Measurements from ENCODE around the gene IZUMO1.

IZUMO1 gene

DNA sequence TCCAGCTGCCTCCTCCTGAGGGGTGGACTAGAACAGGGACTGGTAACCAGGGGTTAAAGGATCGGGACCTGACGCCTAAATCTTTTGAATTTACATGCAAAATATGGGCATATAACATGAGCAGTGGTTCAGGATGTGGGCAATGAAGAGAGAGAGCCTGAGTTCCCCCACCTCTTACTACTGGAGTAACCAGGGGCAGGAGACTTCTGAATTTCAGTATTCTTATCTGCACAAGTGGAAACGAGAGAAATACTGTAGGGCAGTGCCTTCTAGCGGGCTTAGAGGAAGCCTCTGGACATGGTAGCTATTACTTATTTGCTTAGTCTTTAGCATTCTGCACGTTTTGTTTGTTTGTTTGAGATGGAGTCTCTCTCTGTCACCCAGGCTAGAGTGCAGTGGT lies 37.8 kb upstream of the IZUMO1 start:
- H3K9ac ChIP-seq (ENCODE audit: low read length) = no peak overlapping the region
- H4K20me1 ChIP-seq (ENCODE audit: low read depth, low read length) = no peaks in the 10 kb centered on the region
- H2AFZ ChIP-seq (ENCODE audit: low read depth, low read length, severe bottlenecking) = no peak overlapping the region
- no peaks in the 10 kb centered on the region for H3K27me3 ChIP-seq (ENCODE audit: low read length)
- H3K9me2 ChIP-seq (replicated peaks; ENCODE audit: insufficient read depth, low read length) = no peaks in the 10 kb centered on the region
- no peak overlapping the region for H3K4me2 ChIP-seq (ENCODE audit: low read depth, low read length, poor library complexity, severe bottlenecking)
- H3K36me3 ChIP-seq (ENCODE audit: low read length) = no peaks in the 10 kb centered on the region
- no peak overlapping the region for H3K27ac ChIP-seq (ENCODE audit: low read depth, low read length)
- no peak overlapping the region for H3K4me3 ChIP-seq (ENCODE audit: insufficient read depth, low read length, poor library complexity, severe bottlenecking)
- no peaks in the 10 kb centered on the region for H3K79me2 ChIP-seq (ENCODE audit: insufficient read depth, low read length)
- H3F3A ChIP-seq (ENCODE audit: insufficient read depth) = no peaks in the 10 kb centered on the region
- H3K9me3 ChIP-seq (ENCODE audit: insufficient read depth, low read length) = no peaks in the 10 kb centered on the region
- TF ChIP-seq, protein P1, sequence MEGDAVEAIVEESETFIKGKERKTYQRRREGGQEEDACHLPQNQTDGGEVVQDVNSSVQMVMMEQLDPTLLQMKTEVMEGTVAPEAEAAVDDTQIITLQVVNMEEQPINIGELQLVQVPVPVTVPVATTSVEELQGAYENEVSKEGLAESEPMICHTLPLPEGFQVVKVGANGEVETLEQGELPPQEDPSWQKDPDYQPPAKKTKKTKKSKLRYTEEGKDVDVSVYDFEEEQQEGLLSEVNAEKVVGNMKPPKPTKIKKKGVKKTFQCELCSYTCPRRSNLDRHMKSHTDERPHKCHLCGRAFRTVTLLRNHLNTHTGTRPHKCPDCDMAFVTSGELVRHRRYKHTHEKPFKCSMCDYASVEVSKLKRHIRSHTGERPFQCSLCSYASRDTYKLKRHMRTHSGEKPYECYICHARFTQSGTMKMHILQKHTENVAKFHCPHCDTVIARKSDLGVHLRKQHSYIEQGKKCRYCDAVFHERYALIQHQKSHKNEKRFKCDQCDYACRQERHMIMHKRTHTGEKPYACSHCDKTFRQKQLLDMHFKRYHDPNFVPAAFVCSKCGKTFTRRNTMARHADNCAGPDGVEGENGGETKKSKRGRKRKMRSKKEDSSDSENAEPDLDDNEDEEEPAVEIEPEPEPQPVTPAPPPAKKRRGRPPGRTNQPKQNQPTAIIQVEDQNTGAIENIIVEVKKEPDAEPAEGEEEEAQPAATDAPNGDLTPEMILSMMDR (IDR thresholded peaks at IDR 0.05; ENCODE audit: insufficient read depth, low read length, poor library complexity, severe bottlenecking) = no peak
- no peak for TF ChIP-seq EZH2phosphoT487 (conservative IDR thresholded peaks at IDR 0.05; ENCODE audit: low read length)

DNA sequence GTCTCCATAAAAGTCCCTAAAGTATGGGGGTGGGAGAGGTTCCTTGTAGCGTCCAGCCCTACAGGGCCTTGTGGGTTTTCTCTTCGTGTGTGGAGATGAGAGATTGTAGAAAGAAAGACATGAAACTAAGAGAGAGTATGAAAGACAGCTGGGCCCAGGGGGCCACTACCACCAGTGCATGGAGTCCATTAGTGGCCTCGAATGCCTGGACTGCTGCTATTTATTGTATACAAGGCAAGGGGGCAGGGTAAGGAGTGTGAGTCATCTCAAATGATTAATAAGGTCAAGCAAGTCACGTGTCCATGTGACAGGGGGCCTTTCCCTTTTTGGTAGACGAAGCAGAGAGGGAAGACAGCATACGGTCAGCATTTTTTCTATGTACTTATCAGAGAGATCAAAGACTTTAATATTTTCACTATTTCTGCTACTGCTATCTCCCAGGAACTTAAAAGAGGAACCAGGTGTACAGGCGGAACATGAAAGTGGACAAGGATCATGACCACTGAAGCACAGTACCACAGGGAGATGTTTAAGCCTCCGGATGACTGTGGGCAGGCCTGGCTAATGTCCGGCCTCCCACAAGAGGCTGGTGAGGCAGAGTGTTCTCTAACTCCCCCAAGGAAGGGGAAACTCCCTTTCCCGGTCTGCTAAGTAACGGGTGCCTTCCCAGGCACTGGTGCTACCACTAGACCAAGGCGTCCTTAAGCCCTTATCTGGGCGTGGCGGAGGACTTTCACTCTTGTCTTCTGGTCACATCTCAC lies 34.1 kb upstream of the IZUMO1 start:
- TF ChIP-seq, protein P1 (IDR thresholded peaks at IDR 0.05; ENCODE audit: insufficient read depth, low read length, poor library complexity, severe bottlenecking) = no peak
- no peak for TF ChIP-seq EZH2phosphoT487 (conservative IDR thresholded peaks at IDR 0.05; ENCODE audit: low read length)
- Histone ChIP-seq H3K9ac (ENCODE audit: low read length) (no peak overlapping the region), H3K9me3 (ENCODE audit: insufficient read depth, low read length) (no peaks in the 10 kb centered on the region), H3K27me3 (ENCODE audit: low read length) (no peaks in the 10 kb centered on the region), H4K20me1 (ENCODE audit: low read depth, low read length) (no peaks in the 10 kb centered on the region), H3K4me3 (ENCODE audit: insufficient read depth, low read length, poor library complexity, severe bottlenecking) (no peak overlapping the region), H3K79me2 (ENCODE audit: insufficient read depth, low read length) (no peaks in the 10 kb centered on the region), H2AFZ (ENCODE audit: low read depth, low read length, severe bottlenecking) (no peak overlapping the region), H3K27ac (ENCODE audit: low read depth, low read length) (no peak overlapping the region), H3K9me2 (replicated peaks; ENCODE audit: insufficient read depth, low read length) (no peaks in the 10 kb centered on the region), H3K36me3 (ENCODE audit: low read length) (no peaks in the 10 kb centered on the region), H3K4me2 (ENCODE audit: low read depth, low read length, poor library complexity, severe bottlenecking) (no peak overlapping the region), H3F3A (ENCODE audit: insufficient read depth) (no peaks in the 10 kb centered on the region)

DNA sequence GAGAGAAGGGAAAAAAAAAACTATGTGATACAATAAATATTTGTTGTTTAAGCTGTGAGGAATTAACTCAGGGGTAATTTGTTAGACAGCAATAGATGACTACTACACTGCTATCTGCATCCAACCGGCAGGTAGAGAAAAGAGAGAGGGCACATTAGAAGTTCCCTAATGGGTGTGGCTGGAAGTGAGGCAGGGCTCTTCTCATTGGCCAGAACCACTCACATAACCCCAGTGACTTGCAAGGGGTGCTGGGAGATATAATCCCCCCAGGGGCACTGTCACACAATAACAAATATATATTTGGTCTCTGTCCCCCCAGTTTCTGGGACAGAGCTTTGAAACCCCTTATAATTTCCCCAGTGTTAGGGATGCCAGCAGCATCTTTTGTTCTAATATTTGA lies 32.9 kb upstream of the IZUMO1 start:
- Histone ChIP-seq H3K36me3 (ENCODE audit: low read length) (no peaks in the 10 kb centered on the region), H3K27me3 (ENCODE audit: low read length) (no peaks in the 10 kb centered on the region), H4K20me1 (ENCODE audit: low read depth, low read length) (no peaks in the 10 kb centered on the region), H3K4me3 (ENCODE audit: insufficient read depth, low read length, poor library complexity, severe bottlenecking) (no peak overlapping the region), H3K79me2 (ENCODE audit: insufficient read depth, low read length) (no peaks in the 10 kb centered on the region), H3K9me2 (replicated peaks; ENCODE audit: insufficient read depth, low read length) (no peaks in the 10 kb centered on the region), H3F3A (ENCODE audit: insufficient read depth) (no peaks in the 10 kb centered on the region), H3K9me3 (ENCODE audit: insufficient read depth, low read length) (no peaks in the 10 kb centered on the region), H3K4me2 (ENCODE audit: low read depth, low read length, poor library complexity, severe bottlenecking) (no peak overlapping the region), H3K9ac (ENCODE audit: low read length) (no peak overlapping the region), H2AFZ (ENCODE audit: low read depth, low read length, severe bottlenecking) (no peak overlapping the region), H3K27ac (ENCODE audit: low read depth, low read length) (no peak overlapping the region)
- TF ChIP-seq, protein P1 (IDR thresholded peaks at IDR 0.05; ENCODE audit: insufficient read depth, low read length, poor library complexity, severe bottlenecking) = no peak
- TF ChIP-seq EZH2phosphoT487 (conservative IDR thresholded peaks at IDR 0.05; ENCODE audit: low read length) = no peak

Measured in SU-DHL-6 (cell line).